HG03039 (cell line): Measurements from ENCODE around the gene SLC39A1.
A peak's percentile ranks its signal among the peaks of the same experiment; 100 is the strongest.
"Not testable (repeated sequence)": the region's sequence is repeated elsewhere in the genome, so short reads cannot be mapped to it uniquely, and the experiment has no call there.

Experiments used
- ATAC-seq: cut with Tn5 transposase; IDR thresholded peaks from one replicate; pipeline ENCODE4 v1.9.1; 2021; ENCODE audit warnings: mild to moderate bottlenecking, moderate library complexity; ENCODE audit not compliant: unreplicated experiment

The SLC39A1 gene

DNA sequence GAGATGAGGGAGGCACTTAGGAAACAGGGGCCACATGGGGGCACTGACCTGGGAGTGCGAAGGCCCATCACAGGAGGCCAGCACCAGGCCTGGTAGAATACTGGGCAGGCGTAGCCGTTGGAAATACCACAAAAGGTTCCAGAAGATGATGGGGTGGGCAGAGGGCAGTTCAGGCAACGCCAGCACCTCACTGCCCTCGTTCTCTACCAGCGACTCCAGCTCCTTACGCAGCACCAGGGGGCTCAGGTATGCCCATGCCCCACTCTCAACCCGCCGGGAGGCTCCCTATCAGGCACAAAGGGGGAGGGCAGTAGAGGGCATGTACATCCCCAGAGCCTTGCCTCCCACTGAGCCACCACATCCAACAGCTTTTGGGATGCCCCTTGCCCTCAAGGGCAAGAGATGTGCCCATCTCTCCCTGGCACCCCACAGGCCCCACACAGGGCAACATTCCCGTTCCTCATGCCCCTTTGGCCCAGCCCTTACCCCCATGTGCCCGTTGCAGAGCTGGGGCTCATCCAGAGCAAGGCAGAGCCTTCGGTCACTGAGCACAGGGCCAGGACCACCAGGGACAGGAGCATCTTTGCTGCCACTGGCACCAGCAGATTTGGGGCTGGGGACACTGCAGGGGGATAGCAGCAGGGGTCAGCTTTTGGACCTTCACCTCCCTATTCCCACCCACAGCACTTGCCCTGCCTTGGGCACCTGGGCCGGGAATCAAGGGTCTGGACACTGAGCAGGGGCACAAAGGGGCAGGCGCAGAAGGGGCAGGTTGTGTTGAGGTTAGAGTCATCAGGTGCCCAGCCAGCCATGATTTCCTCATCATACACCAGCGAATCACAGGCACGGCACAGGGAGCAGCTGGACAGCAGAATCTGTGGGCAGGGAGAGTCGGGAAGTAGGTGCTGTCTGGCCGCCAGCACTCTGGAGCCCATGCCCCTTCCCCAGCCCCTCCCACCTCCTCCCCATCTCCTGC lies 30.9 kb downstream of the SLC39A1 start:
- no peak for ATAC-seq

GRCh38 chr1:153929981-153930948 lies 33.1 kb downstream of the SLC39A1 start:
- ATAC-seq: no peak

DNA sequence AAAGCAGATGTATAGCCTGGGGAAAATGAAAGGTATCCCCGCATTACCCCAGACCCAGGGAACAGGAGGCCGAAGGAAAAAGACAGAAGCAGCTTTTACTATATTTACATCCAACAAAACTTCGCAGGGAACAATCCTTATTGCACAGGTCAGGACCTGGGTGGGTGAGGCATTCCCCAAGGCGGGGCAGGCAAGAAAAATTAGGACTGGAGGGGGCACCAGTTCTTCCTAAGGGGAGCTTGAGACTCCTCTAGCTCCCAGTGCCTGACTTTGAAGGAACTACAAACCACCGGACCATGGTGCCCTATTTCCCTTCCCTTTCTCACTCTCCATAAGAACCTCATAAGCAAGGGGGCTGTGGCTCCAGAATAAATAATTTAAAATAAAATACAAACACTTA lies 33.9 kb downstream of the SLC39A1 start:
- no peak for ATAC-seq

DNA sequence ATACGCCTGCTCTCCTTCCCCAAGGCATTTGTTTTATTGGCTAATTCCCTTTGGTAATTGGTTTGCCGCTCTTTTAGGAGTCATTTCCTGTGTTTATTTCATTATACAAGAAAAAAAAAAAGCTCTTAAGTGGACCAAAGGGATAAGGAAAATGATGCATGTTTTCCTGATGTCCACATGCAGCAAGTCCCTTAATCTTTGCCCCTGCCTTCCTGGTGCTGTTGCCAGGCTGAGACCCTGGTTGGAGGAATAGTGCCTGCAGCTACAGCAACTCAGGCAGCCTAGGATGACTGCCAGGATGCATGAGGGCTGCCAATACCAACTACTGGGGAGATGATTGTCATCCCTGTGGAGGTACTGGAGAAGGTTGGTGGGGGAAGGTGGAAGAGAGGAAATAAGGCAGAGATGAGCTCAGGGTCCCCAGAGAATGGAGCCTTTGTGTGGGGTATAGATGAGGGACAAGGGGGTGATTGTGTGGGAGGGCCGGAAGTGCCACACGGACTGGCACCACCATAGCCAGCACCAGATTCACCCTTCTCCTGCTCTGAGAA lies 34.5 kb downstream of the SLC39A1 start:
- no peak for ATAC-seq

GRCh38 chr1:153928245-153928644 lies 35.1 kb downstream of the SLC39A1 start:
- no peak for ATAC-seq

- ATAC-seq: no peak
Observed at GRCh38 chr1:153926405-153926804, 36.9 kb downstream of the SLC39A1 start.

DNA sequence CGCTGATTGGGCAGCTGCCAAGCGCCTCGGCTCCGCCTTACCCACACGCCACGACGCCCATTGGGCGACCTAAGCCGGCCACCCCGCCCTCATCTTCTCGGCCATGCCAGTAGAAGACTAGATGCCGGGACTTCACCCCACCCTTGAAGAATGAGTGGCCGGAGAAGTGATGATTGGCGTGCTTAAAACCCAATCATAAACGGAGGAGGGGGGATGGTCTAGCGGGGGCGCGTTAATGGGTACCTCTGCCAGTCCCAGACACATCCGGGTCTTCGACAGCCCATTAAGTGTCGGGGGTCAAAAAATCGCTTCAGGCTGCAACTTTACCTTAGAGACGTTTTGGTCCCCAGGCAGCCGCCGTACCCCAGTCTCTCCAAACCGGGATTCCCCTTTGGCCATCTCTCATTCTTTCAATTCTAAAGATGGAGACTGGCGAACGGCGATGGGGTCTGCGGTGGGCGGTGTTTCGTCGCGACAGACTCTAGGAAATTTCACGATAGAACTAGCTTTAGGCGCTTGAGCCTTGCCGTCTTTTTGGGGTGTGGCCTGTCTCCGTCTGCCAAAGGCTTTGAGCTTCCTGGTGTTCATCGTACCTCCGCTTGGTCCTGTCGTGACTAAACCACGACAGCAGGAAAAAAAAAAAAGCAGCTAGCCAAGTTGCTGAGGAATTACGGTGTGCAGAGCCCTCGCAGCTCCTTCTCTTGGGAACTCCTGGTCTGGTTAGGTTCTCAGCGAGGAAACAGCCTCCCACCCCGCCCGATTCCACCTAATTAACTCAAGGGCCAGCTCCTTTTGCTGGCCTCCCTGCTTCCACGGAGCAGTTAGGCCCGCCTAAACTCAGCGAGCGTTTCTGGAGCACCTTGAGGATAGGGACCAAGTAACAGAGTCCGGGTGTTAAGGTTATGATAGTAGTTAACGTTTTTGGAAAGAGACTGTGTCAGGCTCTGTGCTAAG lies 40.1 kb downstream of the SLC39A1 start, which contains the start of gene GATAD2B:
TSS of gene GATAD2B (minus strand) at position 1 of the 954 bp plus-strand sequence. CDS start 94,625 bp downstream, outside the sequence.
- ATAC-seq: peak; percentile 92

DNA sequence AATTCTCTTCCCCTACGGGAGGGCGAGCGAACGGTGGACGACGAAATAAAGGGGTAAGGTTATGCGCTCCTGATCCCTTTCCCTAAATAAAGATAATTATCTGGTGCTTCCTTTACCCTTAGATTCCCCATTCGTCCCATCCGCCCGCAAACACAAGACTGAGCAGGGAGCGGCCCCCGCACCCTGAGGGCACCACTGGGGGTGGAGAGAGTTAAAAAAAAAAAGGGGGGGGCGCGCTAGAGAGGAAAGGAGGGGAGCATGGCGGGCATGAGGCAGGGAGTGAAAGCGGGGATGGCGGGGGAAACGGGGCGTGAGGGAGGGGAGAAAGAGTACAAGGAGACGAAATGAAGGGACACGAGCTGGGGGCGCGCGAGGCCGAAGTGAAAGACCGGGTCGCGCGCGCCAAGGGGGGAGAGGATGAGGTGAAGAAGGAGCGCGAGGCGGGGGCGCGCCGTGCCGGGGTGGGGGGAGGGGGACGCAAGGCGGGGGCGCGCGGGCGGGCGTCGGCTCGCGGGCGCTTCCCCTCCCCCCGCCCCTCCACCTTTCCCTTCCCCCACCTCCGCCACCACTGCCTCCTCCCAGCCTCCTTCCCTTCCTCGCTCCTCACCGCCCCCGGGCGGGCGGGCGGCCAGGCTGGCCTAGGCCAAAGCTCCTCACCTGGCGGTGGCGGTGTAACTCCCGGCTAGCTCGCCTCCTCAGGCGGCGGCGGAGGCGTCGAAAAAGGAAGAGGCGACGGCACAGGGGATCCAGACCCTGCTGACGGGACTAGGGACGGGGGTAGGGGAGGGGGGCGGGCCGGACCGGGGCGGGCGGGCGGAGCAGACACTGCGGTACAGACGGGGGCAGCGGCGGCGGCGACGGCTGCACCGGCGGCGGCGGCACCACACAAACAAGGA lies 41.0 kb downstream of the SLC39A1 start:
- ATAC-seq: peak; percentile 13

DNA sequence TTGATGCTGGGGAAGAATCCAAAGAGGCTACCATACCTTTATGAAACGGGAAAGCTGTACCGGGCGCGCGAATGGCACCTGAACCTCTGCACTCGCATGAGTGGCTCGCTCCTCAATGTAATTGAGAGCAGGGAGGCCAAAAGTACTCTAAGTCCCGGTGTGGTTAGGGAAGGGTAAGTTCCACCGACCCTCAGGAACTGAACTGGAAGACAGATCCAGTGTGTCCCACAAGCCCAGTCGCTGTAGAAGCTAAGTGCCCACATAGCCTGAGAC lies 41.6 kb downstream of the SLC39A1 start:
- ATAC-seq: no peak

DNA sequence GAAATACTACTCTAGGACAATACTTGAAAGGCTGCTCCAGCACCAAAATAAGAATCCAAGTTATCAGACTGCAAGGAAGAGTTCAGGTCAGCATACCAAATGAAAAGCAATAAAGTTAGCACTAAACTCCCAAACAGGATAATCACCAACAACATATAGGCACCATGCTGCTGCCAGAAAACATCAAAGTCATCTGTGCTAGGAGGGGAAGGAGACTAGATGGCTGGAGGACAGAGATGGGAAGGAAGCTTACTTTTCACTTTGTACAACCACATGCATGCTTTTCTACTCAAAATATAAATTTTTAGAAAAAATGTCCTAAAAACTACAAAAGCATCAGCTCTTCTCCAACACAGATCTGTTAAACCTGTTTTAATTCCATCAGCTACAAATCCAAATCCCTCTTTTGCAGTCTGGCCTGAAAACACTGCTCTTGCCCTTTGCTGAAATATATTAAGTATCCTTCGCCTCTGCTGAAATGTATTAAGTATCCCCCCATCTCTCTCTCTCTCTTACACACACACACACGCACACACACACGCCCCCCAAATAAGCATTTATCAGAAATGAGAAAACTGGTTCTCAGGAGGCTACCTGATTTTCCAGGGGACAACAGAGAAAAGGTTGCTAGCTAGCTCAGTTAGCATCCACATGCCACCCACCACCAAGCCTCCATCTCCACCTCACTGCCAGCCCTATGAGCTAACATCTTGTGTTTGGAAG lies 42.1 kb downstream of the SLC39A1 start:
- ATAC-seq: no peak

DNA sequence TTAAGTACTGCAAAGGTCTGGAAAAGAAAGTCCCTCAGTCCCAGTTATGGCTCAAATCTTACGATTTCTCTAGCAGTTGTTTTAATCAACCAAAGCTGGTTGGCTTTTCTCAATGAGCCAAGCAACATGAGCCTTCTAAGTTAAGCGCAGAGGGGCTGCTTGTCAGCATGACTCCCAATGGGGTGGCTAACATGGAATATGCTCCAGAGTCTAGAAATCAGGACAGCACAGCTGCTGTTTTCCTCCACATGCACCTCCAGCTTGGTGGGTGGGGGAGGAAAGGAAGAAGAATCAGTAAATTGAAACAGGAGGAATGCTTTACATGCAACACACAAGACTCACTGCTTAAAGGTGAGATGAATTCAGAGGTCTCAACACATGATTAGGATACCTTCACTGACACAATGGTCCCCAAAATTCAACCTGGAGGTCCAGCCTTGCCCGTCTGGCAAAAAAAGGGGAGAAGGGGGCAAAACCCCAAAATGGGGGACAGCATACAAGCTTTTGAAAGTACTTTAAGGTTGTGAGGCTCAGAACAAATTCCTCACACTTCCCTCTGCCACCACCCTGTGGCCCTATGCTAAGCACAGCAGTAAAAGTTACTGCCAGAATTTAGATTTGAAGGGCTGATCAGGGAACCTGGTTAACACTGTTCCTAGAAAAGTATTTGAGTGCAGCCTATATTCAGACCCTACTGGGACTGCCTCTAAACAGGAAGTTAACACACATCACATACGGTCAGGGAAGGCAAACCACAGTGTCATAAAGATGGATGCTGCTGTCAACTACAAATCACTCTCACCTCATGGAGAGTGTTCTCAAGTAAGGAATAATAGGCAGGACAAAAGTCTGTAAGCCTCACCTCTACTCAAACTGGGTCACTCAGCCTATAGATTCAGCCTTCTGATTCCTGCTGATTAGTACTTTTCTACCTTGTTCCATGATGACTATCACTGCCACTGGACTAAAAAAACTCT lies 43.2 kb downstream of the SLC39A1 start:
- ATAC-seq: no peak

- ATAC-seq: no peak
Observed at GRCh38 chr1:153916297-153916696, 47.0 kb downstream of the SLC39A1 start.

- ATAC-seq: no peak
Observed at GRCh38 chr1:153912349-153912748, 51.0 kb downstream of the SLC39A1 start.

- ATAC-seq: not testable (repeated sequence)
Observed at GRCh38 chr1:153910560-153910959, 52.8 kb downstream of the SLC39A1 start.
